Smooth muscle cell of the brain vasculature (primary cell): ENCODE results near the gene TKT.

ENCODE experiments used
- DNase-seq: peaks from one replicate; pipeline ENCODE4 v3.0.0-alpha.2; 2012; ENCODE audit warnings: low read depth, low spot score

The TKT gene

GRCh38 chr3:53181024-53181371, 74.8 kb downstream of the TKT start:
- DNase-seq = no peak

- no peak for DNase-seq
These were observed 75.4 kb downstream of the TKT start for GRCh38 chr3:53180305-53181023.

DNA sequence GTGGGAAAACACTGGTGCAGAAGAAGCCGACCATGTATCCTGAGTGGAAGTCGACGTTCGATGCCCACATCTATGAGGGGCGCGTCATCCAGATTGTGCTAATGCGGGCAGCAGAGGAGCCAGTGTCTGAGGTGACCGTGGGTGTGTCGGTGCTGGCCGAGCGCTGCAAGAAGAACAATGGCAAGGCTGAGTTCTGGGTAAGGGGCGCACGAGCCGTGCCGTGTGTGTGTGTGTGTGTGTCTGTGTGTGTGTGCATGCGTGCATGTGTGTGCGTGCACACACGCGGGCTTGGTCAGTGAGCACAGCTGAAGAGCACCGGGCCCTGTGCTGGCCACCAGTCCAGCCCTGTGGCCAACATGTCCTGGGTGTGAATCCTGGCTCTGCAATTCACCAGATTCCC, 76.2 kb downstream of the TKT start:
- no peak for DNase-seq

GRCh38 chr3:53178246-53178645, 77.6 kb downstream of the TKT start:
- DNase-seq = no peak

DNA sequence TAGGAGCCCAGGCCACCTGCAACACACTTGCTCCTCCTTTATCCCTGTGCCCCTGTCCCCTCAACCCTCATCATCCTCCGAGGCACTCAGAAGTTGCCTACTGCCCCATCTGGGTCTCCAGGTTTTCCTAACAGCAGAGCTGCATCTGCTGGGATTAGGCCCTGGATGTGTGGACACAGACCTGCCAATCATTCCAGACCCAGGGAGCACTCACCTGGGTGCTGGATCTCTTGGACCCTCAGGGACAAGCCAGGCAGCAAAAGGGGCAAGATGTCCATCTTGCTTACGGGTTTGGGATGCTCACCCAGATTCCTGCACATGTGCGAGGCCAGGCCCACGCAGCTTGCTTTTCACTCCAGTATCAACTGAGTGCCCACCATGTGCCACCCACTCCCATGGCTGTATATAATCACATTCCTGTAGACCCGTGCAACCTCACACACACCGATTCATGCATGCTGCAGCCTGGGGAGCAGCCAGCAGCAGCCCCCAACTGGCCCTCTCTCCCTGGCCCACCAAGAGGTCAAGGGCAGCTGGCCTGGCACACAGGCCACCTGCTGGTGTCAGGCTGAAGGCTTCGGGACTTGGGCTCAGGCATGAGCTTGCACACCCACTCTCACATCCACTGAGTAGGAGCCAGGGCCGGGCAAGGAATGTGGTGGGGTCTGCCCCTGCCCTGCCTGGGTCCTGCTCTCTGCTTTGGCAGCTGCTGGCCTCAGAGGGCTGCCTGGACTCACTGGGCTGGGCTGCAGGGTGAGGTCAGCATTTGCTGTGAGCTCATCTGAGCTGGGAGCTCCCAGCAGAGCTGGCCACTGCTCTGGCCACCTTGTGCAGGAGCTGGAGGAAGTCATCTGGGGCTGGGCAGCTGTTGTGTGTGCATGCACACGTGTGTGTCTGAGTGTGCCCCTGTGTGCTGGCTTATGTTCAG, 79.9 kb downstream of the TKT start:
- no peak for DNase-seq
